ENCODE data around the gene TXNDC5. TPM values are rescaled to one million over a fixed set of nuclear protein-coding genes. Genes with fewer than 3 reads are reported as not detected.

The TXNDC5 gene
- total and polyA plus RNA-seq, 9 of the 15 experiments (the other 6 are each of a cell fraction or from before 2014, with no cell fraction given): 33.9 to 156 (median 137) TPM

GRCh38 chr6:7910654-7911344, at the start of gene TXNDC5 (continued):
- TF ChIP-seq RFX7 (CRISPR knock-in tag; IDR thresholded peaks at IDR 0.05) (no peak), RB1 (IDR thresholded peaks at IDR 0.05; ENCODE audit: low read depth) (peak; percentile 68), CHD4 (IDR thresholded peaks at IDR 0.05; ENCODE audit: insufficient read depth, insufficient replicate concordance, low read depth, low read length, poor library complexity, severe bottlenecking) (no peak), THRB (CRISPR knock-in tag; conservative IDR thresholded peaks at IDR 0.05) (no peak), ZBTB11 (CRISPR knock-in tag; IDR thresholded peaks at IDR 0.05) (peak; percentile 13 to 91 (median 49); a peak in 3 of 6 replicates), HNRNPLL (IDR thresholded peaks at IDR 0.05; ENCODE audit: low read depth, low read length, poor library complexity, severe bottlenecking) (peak; percentile 20)
- TF ChIP-seq, protein P1, sequence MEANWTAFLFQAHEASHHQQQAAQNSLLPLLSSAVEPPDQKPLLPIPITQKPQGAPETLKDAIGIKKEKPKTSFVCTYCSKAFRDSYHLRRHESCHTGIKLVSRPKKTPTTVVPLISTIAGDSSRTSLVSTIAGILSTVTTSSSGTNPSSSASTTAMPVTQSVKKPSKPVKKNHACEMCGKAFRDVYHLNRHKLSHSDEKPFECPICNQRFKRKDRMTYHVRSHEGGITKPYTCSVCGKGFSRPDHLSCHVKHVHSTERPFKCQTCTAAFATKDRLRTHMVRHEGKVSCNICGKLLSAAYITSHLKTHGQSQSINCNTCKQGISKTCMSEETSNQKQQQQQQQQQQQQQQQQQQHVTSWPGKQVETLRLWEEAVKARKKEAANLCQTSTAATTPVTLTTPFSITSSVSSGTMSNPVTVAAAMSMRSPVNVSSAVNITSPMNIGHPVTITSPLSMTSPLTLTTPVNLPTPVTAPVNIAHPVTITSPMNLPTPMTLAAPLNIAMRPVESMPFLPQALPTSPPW (CRISPR knock-in tag; IDR thresholded peaks at IDR 0.05): peak; percentile 66
